ENCODE results near the gene ZNF576. TPM values are rescaled to one million over a fixed set of nuclear protein-coding genes. Genes with fewer than 3 reads are reported as not detected.
A peak's percentile ranks its signal among the peaks of the same experiment; 100 is the strongest.

The ZNF576 gene
- total RNA-seq, 1 donor from 2014 or later, result 15.0 TPM

DNA sequence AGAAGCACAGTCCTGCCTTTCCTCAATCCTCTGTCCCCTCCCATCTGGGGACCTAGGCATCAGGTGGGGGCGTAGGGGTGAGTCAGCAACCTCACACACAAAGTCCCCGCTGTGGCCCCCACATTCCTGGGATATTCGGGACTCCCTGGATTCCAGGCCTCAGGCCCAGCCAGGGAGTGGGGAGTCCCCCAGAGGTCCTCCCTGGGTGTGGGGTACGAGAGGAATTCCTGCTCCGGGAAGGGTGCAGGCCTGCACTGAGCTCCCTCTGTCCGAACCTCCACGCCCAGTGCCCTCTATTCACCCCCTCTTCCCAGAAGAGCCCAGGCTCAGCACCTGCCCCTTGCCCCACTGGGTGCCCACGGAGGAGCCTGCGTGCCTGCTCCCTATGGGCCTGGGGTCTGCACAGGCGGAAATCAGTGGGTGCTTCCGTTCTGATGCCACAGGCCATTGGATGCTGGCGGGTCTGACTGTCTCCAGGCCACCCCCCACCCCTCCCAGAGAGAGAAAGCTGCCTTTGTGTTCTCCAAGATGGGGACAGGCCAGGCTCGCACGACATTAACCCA, 39.8 kb downstream of the ZNF576 start:
- peaks cover 6% of the 10 kb centered on the region for H3K4me1 Mint-ChIP-seq (ENCODE audit: low read depth, unreplicated experiment)
- DNase-seq, result no peak
- H3K27ac Mint-ChIP-seq (ENCODE audit: unreplicated experiment), result no peak overlapping the region
- peak overlapping the region; percentile 30 for H3K4me3 Mint-ChIP-seq (ENCODE audit: unreplicated experiment)
- H3K9me3 Mint-ChIP-seq (ENCODE audit: unreplicated experiment), result peaks cover 13% of the 10 kb centered on the region
- peaks cover 14% of the 10 kb centered on the region for H3K27me3 Mint-ChIP-seq (ENCODE audit: unreplicated experiment)
- H3K36me3 Mint-ChIP-seq (ENCODE audit: unreplicated experiment), result peaks cover 4% of the 10 kb centered on the region
- TF ChIP-seq, protein P1, sequence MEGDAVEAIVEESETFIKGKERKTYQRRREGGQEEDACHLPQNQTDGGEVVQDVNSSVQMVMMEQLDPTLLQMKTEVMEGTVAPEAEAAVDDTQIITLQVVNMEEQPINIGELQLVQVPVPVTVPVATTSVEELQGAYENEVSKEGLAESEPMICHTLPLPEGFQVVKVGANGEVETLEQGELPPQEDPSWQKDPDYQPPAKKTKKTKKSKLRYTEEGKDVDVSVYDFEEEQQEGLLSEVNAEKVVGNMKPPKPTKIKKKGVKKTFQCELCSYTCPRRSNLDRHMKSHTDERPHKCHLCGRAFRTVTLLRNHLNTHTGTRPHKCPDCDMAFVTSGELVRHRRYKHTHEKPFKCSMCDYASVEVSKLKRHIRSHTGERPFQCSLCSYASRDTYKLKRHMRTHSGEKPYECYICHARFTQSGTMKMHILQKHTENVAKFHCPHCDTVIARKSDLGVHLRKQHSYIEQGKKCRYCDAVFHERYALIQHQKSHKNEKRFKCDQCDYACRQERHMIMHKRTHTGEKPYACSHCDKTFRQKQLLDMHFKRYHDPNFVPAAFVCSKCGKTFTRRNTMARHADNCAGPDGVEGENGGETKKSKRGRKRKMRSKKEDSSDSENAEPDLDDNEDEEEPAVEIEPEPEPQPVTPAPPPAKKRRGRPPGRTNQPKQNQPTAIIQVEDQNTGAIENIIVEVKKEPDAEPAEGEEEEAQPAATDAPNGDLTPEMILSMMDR (IDR thresholded peaks at IDR 0.05; ENCODE audit: partially characterized antibody, unreplicated experiment), result no peak

DNA sequence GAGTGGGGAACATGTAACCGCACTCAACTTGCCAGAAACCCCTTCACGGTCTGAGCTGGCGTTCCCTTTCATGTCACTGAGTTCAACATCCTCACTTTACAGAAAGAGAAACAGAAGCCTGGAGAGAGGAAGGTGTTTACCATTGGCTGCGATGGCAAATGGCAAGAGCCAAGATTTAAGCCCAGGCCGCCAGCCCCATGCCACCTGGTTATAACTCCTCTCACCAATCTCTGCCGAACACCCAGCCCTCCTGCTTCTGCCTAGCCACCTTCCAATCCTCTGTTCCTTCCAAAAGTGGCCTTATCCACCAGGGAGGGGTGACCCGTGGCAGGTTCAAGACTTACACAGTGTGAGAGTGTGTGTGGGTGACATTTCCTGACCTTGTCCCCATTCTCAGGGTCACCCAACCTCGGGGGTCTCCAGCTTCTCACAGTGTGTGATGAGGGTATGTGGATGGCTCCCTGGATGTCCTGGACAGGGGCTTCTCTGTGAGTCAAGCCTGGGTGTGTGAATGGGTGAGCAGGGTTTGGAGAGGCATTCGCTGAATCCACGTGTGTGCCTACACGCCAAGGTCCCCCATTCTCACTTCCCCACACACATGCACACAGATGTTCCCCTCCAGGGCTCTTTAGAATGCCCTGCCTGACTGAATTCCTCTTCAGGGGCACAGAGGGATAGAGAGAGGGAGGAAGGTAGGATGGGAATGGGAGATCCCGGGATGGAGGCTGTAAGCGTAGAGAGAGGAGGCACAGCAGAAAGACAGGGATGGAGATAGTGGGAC, 42.0 kb downstream of the ZNF576 start:
- Mint-ChIP-seq H3K36me3 (ENCODE audit: unreplicated experiment) (peaks cover 8% of the 10 kb centered on the region), H3K4me1 (ENCODE audit: low read depth, unreplicated experiment) (peaks cover 9% of the 10 kb centered on the region), H3K9me3 (ENCODE audit: unreplicated experiment) (peaks cover 17% of the 10 kb centered on the region), H3K27ac (ENCODE audit: unreplicated experiment) (peak overlapping the region; percentile 85), H3K4me3 (ENCODE audit: unreplicated experiment) (peak overlapping the region; percentile 95), H3K27me3 (ENCODE audit: unreplicated experiment) (peaks cover 22% of the 10 kb centered on the region)
- no peak for DNase-seq
- TF ChIP-seq, protein P1 (IDR thresholded peaks at IDR 0.05; ENCODE audit: partially characterized antibody, unreplicated experiment), result no peak

DNA sequence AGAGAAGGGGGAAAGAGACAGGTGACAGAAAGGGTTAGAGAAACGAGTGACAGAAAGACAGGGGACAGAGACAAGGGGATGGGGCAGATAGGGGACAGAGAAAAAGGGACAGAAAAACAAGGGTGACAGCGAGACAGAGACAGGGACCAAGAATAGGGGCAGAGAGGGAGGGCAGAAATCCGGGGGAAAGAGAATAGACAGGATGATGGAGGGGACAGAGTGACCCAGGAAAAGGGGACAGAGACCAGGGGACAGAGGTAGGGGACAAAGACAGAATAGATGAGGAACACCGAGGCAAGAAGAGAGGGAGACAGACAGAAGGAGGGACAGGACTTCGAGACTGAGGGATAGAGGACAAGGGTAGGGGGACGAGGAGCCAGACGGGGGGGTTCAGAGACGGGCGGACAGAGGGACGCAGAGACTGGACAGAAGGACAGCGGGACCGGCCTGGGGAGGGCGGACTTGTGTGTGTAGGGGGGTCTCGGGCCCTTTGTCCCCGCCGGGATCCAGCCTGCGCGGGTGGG, 42.7 kb downstream of the ZNF576 start:
- H3K4me1 Mint-ChIP-seq (ENCODE audit: low read depth, unreplicated experiment), result peaks cover 9% of the 10 kb centered on the region
- H3K4me3 Mint-ChIP-seq (ENCODE audit: unreplicated experiment), result peak overlapping the region; percentile 95
- no peak for DNase-seq
- TF ChIP-seq, protein P1 (IDR thresholded peaks at IDR 0.05; ENCODE audit: partially characterized antibody, unreplicated experiment), result no peak
- peaks cover 24% of the 10 kb centered on the region for H3K27me3 Mint-ChIP-seq (ENCODE audit: unreplicated experiment)
- H3K9me3 Mint-ChIP-seq (ENCODE audit: unreplicated experiment), result peaks cover 17% of the 10 kb centered on the region
- peaks cover 8% of the 10 kb centered on the region for H3K36me3 Mint-ChIP-seq (ENCODE audit: unreplicated experiment)
- peak overlapping the region; percentile 85 for H3K27ac Mint-ChIP-seq (ENCODE audit: unreplicated experiment)

DNA sequence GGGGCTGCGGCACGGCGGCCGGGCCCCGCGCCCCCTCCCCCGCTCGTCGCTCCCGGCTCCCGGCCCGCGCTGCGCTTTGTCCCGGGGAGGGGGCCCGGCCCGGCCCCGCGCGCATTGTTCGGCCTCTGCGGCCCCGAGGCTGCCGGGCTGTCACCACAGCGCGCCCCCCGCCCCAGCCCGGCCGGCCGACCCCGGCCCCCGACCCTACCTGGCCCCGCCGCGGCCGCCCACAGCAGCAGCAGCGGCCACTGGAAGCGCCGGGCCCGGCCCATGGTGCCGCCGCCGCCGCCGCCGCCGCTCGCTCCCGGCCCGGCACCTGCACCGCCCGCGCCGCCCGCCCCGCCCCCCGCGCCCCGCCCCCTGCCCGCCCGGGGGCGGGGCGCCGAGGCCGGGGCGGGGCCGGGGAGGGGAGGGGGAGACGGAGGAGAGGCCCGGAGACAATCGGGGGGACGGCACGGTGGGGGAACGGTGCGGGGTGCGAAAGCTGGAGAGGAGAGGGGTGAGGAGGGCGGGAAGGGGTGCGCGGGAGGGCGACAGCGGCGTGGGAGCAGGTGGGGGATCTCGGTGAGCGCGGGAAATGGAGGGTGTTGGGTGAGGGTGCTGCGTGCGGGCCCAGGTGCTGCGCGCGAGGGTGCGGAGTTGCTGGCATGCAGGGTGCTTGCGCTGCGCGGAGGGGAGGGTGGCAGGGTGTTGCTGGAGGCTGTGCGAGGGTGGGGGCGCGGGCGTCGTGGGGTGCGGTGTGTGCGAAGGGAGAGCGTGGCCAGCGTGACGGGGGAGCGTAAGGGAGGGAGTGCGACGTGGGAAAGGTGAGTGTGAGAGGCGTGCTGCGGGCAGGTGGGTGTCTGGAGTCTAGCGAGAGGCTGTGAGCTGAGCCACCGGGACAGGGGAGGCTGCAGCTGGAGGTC, 43.4 kb downstream of the ZNF576 start, which contains the start of gene CADM4:
Gene CADM4, minus strand, starts transcription at position 332 of the 905 bp plus-strand sequence. Its CDS starts 60 bp downstream, at position 272.
- peaks cover 24% of the 10 kb centered on the region for H3K27me3 Mint-ChIP-seq (ENCODE audit: unreplicated experiment)
- peak within 1 kb of the TSS; percentile 95 for H3K4me3 Mint-ChIP-seq (ENCODE audit: unreplicated experiment)
- peaks cover 9% of the 10 kb centered on the region for H3K4me1 Mint-ChIP-seq (ENCODE audit: low read depth, unreplicated experiment)
- H3K36me3 Mint-ChIP-seq (ENCODE audit: unreplicated experiment), result peaks cover 8% of the 10 kb centered on the region
- peak; percentile 62 for DNase-seq
- peak within 1 kb of the TSS; percentile 85 for H3K27ac Mint-ChIP-seq (ENCODE audit: unreplicated experiment)
- H3K9me3 Mint-ChIP-seq (ENCODE audit: unreplicated experiment), result peaks cover 19% of the 10 kb centered on the region
- TF ChIP-seq, protein P1 (IDR thresholded peaks at IDR 0.05; ENCODE audit: partially characterized antibody, unreplicated experiment), result no peak
